ENCODE measurements around the gene THOC6. TPM values are rescaled to one million over a fixed set of nuclear protein-coding genes. Genes with fewer than 3 reads are reported as not detected.

The THOC6 gene
- total RNA-seq, 2 donors from 2014 or later = 22.9 to 28.0 TPM

DNA sequence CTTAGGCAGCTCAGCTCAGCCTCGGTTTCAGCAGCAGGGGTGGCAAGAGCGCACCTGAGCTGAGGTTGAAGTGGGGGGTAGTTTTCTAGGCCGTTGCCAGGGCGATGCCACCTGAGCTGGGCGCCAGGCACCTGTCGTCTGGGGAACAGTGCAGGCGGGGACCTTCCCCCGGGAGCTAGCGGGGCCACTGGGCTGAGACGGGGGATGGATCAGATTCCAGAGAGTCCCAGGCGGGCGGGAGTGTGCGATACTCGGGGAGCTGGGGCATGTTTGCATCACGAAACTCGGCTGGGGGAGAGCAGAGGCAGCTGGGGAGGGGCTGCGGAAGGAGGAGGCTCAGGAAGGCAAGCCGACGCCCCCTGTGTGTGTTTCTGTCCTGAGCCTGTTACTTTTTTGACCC is 11.6 kb upstream of the THOC6 start:
- H3K9me3 ChIP-seq = no peaks in the 10 kb centered on the region
- H3K36me3 ChIP-seq = no peaks in the 10 kb centered on the region
- intact Hi-C loops (cut with DNase I) = no loop called here
- no peak for DNase-seq (ENCODE audit: low spot score)
- no peaks in the 10 kb centered on the region for H3K27me3 ChIP-seq (replicated peaks; ENCODE audit: insufficient read depth)
- TF ChIP-seq, protein P1, sequence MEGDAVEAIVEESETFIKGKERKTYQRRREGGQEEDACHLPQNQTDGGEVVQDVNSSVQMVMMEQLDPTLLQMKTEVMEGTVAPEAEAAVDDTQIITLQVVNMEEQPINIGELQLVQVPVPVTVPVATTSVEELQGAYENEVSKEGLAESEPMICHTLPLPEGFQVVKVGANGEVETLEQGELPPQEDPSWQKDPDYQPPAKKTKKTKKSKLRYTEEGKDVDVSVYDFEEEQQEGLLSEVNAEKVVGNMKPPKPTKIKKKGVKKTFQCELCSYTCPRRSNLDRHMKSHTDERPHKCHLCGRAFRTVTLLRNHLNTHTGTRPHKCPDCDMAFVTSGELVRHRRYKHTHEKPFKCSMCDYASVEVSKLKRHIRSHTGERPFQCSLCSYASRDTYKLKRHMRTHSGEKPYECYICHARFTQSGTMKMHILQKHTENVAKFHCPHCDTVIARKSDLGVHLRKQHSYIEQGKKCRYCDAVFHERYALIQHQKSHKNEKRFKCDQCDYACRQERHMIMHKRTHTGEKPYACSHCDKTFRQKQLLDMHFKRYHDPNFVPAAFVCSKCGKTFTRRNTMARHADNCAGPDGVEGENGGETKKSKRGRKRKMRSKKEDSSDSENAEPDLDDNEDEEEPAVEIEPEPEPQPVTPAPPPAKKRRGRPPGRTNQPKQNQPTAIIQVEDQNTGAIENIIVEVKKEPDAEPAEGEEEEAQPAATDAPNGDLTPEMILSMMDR (IDR thresholded peaks at IDR 0.05) = no peak
- no peak for TF ChIP-seq POLR2A (IDR thresholded peaks at IDR 0.05)
- no peak for TF ChIP-seq POLR2AphosphoS5 (IDR thresholded peaks at IDR 0.05)
- 17% methylated on average over 19 of the region's 19 CpGs for WGBS
- H3K4me1 ChIP-seq (replicated peaks) = peaks cover 7% of the 10 kb centered on the region
- H3K27ac ChIP-seq = no peak overlapping the region
- H3K4me3 ChIP-seq = no peak overlapping the region

DNA sequence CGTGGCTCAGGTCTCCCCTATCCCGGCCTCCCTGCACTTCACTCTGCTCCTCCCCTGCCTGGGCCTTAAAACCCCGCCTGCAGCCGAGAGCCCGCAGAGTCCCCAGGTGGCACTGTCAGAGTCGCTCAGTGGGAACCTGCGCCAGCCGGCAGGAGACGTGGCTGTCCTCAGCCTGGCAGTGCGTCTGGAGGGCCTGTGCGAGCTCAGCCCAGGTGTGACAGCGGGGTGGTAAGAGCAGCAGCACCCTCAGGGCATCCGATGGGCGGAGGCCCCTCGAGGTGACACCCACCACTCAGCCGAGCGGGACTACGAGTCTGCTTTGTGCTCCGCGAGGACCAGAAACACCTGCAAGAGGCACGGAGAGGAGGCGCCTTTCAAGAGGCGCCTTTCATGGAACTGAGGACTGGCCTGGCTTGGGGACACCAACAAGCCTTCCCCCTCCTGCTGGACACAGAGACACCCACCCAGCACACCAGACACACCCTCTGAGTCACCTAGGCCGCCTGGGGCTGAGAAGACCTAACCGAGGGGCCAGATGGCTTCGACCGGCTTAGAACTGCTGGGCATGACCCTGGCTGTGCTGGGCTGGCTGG is 10.9 kb upstream of the THOC6 start, which contains the start of gene CLDN9:
Gene CLDN9 (plus strand): TSS at position 96 of the 593 bp plus-strand sequence. CDS start 440 bp downstream, at position 536.
- Histone ChIP-seq H3K27ac (no peak within 1 kb of the TSS), H3K9me3 (no peaks in the 10 kb centered on the region), H3K4me1 (replicated peaks) (peaks cover 7% of the 10 kb centered on the region), H3K4me3 (no peak within 1 kb of the TSS), H3K36me3 (no peaks in the 10 kb centered on the region), H3K27me3 (replicated peaks; ENCODE audit: insufficient read depth) (no peaks in the 10 kb centered on the region)
- DNase-seq (ENCODE audit: low spot score) = no peak
- WGBS = 42% methylated on average over 27 of the region's 27 CpGs
- intact Hi-C loops (cut with DNase I) = no loop called here
- TF ChIP-seq POLR2A (IDR thresholded peaks at IDR 0.05) (no peak), POLR2AphosphoS5 (IDR thresholded peaks at IDR 0.05) (no peak)
- TF ChIP-seq, protein P1 (IDR thresholded peaks at IDR 0.05) = no peak

DNA sequence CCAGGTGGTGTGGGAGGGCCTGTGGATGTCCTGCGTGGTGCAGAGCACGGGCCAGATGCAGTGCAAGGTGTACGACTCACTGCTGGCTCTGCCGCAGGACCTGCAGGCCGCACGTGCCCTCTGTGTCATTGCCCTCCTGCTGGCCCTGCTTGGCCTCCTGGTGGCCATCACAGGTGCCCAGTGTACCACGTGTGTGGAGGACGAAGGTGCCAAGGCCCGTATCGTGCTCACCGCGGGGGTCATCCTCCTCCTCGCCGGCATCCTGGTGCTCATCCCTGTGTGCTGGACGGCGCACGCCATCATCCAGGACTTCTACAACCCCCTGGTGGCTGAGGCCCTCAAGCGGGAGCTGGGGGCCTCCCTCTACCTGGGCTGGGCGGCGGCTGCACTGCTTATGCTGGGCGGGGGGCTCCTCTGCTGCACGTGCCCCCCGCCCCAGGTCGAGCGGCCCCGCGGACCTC is 10.3 kb upstream of the THOC6 start:
- TF ChIP-seq, protein P1 (IDR thresholded peaks at IDR 0.05) = no peak
- TF ChIP-seq POLR2A (IDR thresholded peaks at IDR 0.05) = no peak
- DNase-seq (ENCODE audit: low spot score) = no peak
- Histone ChIP-seq H3K27ac (no peak overlapping the region), H3K4me3 (no peak overlapping the region), H3K4me1 (replicated peaks) (peaks cover 7% of the 10 kb centered on the region), H3K36me3 (no peaks in the 10 kb centered on the region), H3K27me3 (replicated peaks; ENCODE audit: insufficient read depth) (no peaks in the 10 kb centered on the region), H3K9me3 (no peaks in the 10 kb centered on the region)
- WGBS = 83% methylated on average over 17 of the region's 27 CpGs
- intact Hi-C loops (cut with DNase I) = no loop called here

DNA sequence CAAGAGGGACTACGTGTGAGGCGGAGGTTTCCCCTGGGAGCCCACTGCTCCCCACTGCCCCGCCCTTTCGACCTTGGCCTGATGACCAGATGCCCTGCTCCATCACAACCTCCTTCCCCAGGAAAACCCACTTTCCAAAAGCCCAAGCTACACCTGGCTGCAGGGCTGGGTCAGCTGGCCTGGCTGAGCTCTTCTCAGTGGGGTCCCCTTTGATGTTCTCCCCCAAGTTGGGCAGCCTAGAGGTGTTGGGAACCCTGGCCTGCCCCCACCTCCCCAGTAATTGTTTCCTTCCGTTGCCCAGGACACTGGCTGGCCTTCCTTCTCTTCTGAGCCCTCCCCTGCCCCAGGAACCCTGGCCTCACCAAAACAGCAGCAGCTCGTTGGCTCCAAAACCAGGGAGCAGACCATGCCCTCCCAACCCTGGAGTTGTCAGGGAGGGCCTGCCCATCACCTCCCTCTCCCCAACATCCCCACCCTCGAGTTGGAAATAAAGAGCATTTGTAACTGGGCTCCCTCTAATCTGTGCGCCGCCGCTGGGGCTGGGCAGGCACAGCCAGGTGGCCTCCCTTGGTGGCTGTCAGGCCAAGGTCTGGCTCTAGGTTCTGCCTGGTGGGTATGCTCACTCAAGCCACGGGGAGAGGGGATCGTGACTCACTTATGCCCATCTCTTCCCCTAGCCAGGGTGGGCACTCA is 9.7 kb upstream of the THOC6 start:
- H3K27ac ChIP-seq = no peak overlapping the region
- no peak for DNase-seq (ENCODE audit: low spot score)
- H3K9me3 ChIP-seq = no peaks in the 10 kb centered on the region
- 81% methylated on average over 9 of the region's 12 CpGs for WGBS
- H3K4me1 ChIP-seq (replicated peaks) = peaks cover 7% of the 10 kb centered on the region
- no peak overlapping the region for H3K4me3 ChIP-seq
- intact Hi-C loops (cut with DNase I) = no loop called here
- H3K36me3 ChIP-seq = no peaks in the 10 kb centered on the region
- TF ChIP-seq, protein P1 (IDR thresholded peaks at IDR 0.05) = no peak
- TF ChIP-seq POLR2A (IDR thresholded peaks at IDR 0.05) = no peak
- no peak for TF ChIP-seq POLR2AphosphoS5 (IDR thresholded peaks at IDR 0.05)
- H3K27me3 ChIP-seq (replicated peaks; ENCODE audit: insufficient read depth) = no peaks in the 10 kb centered on the region

DNA sequence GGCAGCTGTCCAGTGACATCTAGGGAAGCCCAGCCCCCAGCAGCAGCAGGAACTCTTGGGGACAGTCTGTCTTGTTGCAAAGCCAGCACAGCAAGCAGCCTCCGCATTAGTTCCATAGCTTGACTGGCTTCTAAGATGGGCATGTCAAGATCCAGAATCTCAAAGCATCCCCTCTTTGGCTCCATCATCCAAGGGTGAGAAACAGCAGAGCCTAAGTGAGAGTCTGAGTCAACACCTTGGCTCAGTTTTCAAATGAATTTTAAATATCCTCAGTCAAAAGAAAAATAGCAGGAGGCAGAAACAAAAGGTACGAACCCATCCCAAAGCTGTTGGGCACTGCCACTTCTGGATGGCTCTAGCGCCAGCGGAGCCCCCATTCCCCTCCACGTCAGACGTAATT is 8.9 kb upstream of the THOC6 start:
- DNase-seq (ENCODE audit: low spot score) = no peak
- intact Hi-C loops (cut with DNase I) = no loop called here
- Histone ChIP-seq H3K9me3 (no peaks in the 10 kb centered on the region), H3K4me1 (replicated peaks) (peaks cover 6% of the 10 kb centered on the region), H3K36me3 (no peaks in the 10 kb centered on the region), H3K27me3 (replicated peaks; ENCODE audit: insufficient read depth) (no peaks in the 10 kb centered on the region), H3K27ac (no peak overlapping the region), H3K4me3 (no peak overlapping the region)
- TF ChIP-seq POLR2AphosphoS5 (IDR thresholded peaks at IDR 0.05) = no peak
- TF ChIP-seq, protein P1 (IDR thresholded peaks at IDR 0.05) = no peak
- no peak for TF ChIP-seq POLR2A (IDR thresholded peaks at IDR 0.05)
- WGBS = 87% methylated on average over 6 of the region's 6 CpGs
